ENCODE measurements around the gene ADA.

Gene ADA

DNA sequence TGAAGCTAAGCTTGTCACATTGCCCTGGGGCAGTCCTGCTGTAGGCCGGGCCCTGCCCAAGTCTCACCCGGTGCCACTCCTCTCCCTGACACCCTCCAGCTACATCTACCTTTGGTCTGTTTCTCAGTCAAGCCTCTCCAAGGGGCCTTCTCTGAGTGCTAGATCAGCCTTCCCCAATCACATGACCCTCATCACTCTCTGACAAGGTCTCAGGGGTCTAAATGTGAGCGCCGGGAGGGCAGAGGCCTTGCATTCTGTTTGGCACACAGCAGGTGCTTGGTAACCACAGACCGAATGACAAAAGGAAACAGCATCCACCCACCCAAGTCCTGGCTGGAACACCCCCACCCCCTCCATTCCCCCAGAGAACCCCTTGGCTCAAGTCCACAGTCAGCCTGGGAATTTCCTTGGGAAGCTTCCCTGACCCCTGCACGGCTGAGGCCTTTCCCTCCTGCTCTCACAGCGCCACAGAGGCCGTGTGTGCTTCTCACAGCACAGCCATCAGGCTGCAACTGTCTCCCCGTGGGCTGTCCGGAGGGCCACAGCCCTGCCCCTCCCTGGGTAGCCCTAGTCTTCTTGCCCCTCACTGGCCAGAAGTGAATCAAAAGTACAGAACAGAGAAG is 36.2 kb downstream of the ADA start:
- no peak for TF ChIP-seq EZH2phosphoT487 (IDR thresholded peaks at IDR 0.05; ENCODE audit: borderline replicate concordance)
- TF ChIP-seq, protein P1, sequence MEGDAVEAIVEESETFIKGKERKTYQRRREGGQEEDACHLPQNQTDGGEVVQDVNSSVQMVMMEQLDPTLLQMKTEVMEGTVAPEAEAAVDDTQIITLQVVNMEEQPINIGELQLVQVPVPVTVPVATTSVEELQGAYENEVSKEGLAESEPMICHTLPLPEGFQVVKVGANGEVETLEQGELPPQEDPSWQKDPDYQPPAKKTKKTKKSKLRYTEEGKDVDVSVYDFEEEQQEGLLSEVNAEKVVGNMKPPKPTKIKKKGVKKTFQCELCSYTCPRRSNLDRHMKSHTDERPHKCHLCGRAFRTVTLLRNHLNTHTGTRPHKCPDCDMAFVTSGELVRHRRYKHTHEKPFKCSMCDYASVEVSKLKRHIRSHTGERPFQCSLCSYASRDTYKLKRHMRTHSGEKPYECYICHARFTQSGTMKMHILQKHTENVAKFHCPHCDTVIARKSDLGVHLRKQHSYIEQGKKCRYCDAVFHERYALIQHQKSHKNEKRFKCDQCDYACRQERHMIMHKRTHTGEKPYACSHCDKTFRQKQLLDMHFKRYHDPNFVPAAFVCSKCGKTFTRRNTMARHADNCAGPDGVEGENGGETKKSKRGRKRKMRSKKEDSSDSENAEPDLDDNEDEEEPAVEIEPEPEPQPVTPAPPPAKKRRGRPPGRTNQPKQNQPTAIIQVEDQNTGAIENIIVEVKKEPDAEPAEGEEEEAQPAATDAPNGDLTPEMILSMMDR (conservative IDR thresholded peaks at IDR 0.05; ENCODE audit: low read length) = no peak
- Histone ChIP-seq H3K27me3 (ENCODE audit: insufficient read depth, low read length, poor library complexity, severe bottlenecking) (no peaks in the 10 kb centered on the region), H3K4me1 (ENCODE audit: insufficient read depth, low read length, poor library complexity, severe bottlenecking) (peaks cover 6% of the 10 kb centered on the region), H3K9me2 (replicated peaks; ENCODE audit: low read depth, low read length) (no peaks in the 10 kb centered on the region), H3K9ac (ENCODE audit: low read depth, low read length, poor library complexity, severe bottlenecking) (no peak overlapping the region), H3K4me3 (ENCODE audit: low read length, poor library complexity, severe bottlenecking) (no peak overlapping the region), H4K20me1 (ENCODE audit: insufficient read depth, low read length, poor library complexity, severe bottlenecking) (no peaks in the 10 kb centered on the region), H3F3A (ENCODE audit: low read depth) (no peaks in the 10 kb centered on the region), H3K36me3 (ENCODE audit: insufficient read depth, low read length) (peaks cover 68% of the 10 kb centered on the region; the same call in 1 of the 2 replicates), H3K79me2 (ENCODE audit: insufficient read depth, low read length) (no peaks in the 10 kb centered on the region; the same call in 1 of the 2 replicates), H3K4me2 (ENCODE audit: low read depth, low read length, poor library complexity, severe bottlenecking) (no peak overlapping the region), H2AFZ (ENCODE audit: low read length) (no peak overlapping the region), H3K9me3 (ENCODE audit: insufficient read depth, low read depth, low read length) (no peaks in the 10 kb centered on the region)

DNA sequence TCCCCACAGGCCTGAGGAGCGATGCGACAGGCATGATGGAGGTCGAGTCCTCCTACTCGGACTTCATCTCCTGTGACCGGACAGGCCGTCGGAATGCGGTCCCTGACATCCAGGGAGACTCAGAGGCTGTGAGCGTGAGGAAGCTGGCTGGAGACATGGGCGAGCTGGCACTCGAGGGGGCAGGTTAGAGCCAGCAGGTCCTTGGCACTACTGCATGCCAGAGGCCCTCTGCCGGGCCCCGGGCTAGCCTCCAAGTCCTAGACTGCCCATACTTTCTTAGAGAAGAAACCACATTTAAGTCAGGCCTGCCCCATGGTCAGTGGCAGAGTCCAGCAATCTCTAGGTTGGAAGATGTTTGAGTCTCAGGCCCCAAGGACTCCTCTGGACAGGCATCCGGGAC is 37.0 kb downstream of the ADA start:
- peaks cover 60% of the 10 kb centered on the region; the same call in 1 of the 2 replicates for H3K36me3 ChIP-seq (ENCODE audit: insufficient read depth, low read length)
- peaks cover 13% of the 10 kb centered on the region for H3K4me1 ChIP-seq (ENCODE audit: insufficient read depth, low read length, poor library complexity, severe bottlenecking)
- no peaks in the 10 kb centered on the region for H3K9me3 ChIP-seq (ENCODE audit: insufficient read depth, low read depth, low read length)
- H3K4me2 ChIP-seq (ENCODE audit: low read depth, low read length, poor library complexity, severe bottlenecking) = no peak overlapping the region
- no peaks in the 10 kb centered on the region; the same call in 1 of the 2 replicates for H3K79me2 ChIP-seq (ENCODE audit: insufficient read depth, low read length)
- H2AFZ ChIP-seq (ENCODE audit: low read length) = no peak overlapping the region
- TF ChIP-seq, protein P1 (conservative IDR thresholded peaks at IDR 0.05; ENCODE audit: low read length) = no peak
- no peak for TF ChIP-seq EZH2phosphoT487 (IDR thresholded peaks at IDR 0.05; ENCODE audit: borderline replicate concordance)
- H3K4me3 ChIP-seq (ENCODE audit: low read length, poor library complexity, severe bottlenecking) = no peak overlapping the region
- no peaks in the 10 kb centered on the region for H3K27me3 ChIP-seq (ENCODE audit: insufficient read depth, low read length, poor library complexity, severe bottlenecking)
- H4K20me1 ChIP-seq (ENCODE audit: insufficient read depth, low read length, poor library complexity, severe bottlenecking) = no peaks in the 10 kb centered on the region
- H3F3A ChIP-seq (ENCODE audit: low read depth) = no peaks in the 10 kb centered on the region
- no peaks in the 10 kb centered on the region for H3K9me2 ChIP-seq (replicated peaks; ENCODE audit: low read depth, low read length)
- H3K9ac ChIP-seq (ENCODE audit: low read depth, low read length, poor library complexity, severe bottlenecking) = no peak overlapping the region

DNA sequence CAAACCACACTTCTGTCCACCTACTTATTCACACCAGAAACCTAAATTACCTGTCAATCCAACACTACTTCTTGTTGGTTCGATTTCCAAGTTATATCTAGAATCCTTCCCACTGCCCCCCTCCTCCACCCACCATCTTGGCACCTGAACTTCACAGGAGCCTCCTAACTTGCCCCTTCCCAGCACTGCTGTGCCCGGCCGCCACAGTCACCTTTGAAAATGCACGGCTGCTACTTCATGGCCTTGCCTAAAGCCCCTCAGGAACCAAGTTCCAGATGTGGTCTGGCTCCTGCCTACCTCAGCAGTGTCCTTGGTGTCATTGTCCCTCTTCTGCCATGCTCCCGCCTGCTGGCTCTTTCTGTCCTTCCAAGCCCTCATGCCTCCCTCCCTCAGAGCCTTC is 37.9 kb downstream of the ADA start:
- Histone ChIP-seq H3K27me3 (ENCODE audit: insufficient read depth, low read length, poor library complexity, severe bottlenecking) (no peaks in the 10 kb centered on the region), H3K9me2 (replicated peaks; ENCODE audit: low read depth, low read length) (no peaks in the 10 kb centered on the region), H3K4me1 (ENCODE audit: insufficient read depth, low read length, poor library complexity, severe bottlenecking) (peaks cover 13% of the 10 kb centered on the region), H3K36me3 (ENCODE audit: insufficient read depth, low read length) (peaks cover 51% of the 10 kb centered on the region; the same call in 1 of the 2 replicates), H4K20me1 (ENCODE audit: insufficient read depth, low read length, poor library complexity, severe bottlenecking) (no peaks in the 10 kb centered on the region), H3K79me2 (ENCODE audit: insufficient read depth, low read length) (peaks cover 3% of the 10 kb centered on the region; the same call in 1 of the 2 replicates), H3K9me3 (ENCODE audit: insufficient read depth, low read depth, low read length) (no peaks in the 10 kb centered on the region), H3K9ac (ENCODE audit: low read depth, low read length, poor library complexity, severe bottlenecking) (no peak overlapping the region), H3F3A (ENCODE audit: low read depth) (no peaks in the 10 kb centered on the region), H3K4me3 (ENCODE audit: low read length, poor library complexity, severe bottlenecking) (no peak overlapping the region), H3K4me2 (ENCODE audit: low read depth, low read length, poor library complexity, severe bottlenecking) (no peak overlapping the region), H2AFZ (ENCODE audit: low read length) (no peak overlapping the region)
- TF ChIP-seq, protein P1 (conservative IDR thresholded peaks at IDR 0.05; ENCODE audit: low read length) = no peak
- no peak for TF ChIP-seq EZH2phosphoT487 (IDR thresholded peaks at IDR 0.05; ENCODE audit: borderline replicate concordance)
